Skeletal muscle tissue (tissue), 4 donors: ENCODE measurements around the gene ALDH1L1. TPM values are rescaled to one million over a fixed set of nuclear protein-coding genes. Genes with fewer than 3 reads are reported as not detected.

Experiments
- H3K27ac ChIP-seq: one replicate; pipeline ENCODE4 v1.7.0; 2013; ENCODE audit warnings: mild to moderate bottlenecking, low read depth, low read length, inconsistent platforms
- H3K27me3 ChIP-seq, 3 donors: one replicate each; pipeline ENCODE4 v1.7.0; 2013; ENCODE audit warnings: low read length in 3 of 3; ENCODE audit not compliant: control insufficient read depth in 3 of 3, insufficient read depth in 3 of 3
- H3K36me3 ChIP-seq, 3 donors: one replicate each; pipeline ENCODE4 v1.7.0; 2013; ENCODE audit warnings: low read length in 3 of 3; ENCODE audit not compliant: control insufficient read depth in 3 of 3, insufficient read depth in 3 of 3
- H3K4me1 ChIP-seq, 3 donors: one replicate each; pipeline ENCODE4 v1.7.0; 2013; ENCODE audit warnings: low read length in 3 of 3, mild to moderate bottlenecking in 3 of 3; ENCODE audit not compliant: control insufficient read depth in 3 of 3, insufficient read depth in 3 of 3
- H3K4me3 ChIP-seq, 3 donors: one replicate each; pipeline ENCODE4 v1.7.0; 2013; ENCODE audit warnings: low read length in 3 of 3
- H3K9ac ChIP-seq, 3 donors: one replicate each; pipeline ENCODE4 v1.7.0; 2013; ENCODE audit warnings: low read length in 3 of 3, mild to moderate bottlenecking in 3 of 3, moderate library complexity in 2 of 3, low read depth in 1 of 3
- H3K9me3 ChIP-seq, 3 donors: one replicate each; pipeline ENCODE4 v1.7.0; 2013; ENCODE audit warnings: low read length in 3 of 3; ENCODE audit not compliant: control insufficient read depth in 3 of 3
- total RNA-seq: library from RNA; depleted of rRNA; stranded (reverse); fragments of >200 nt; gene quantifications from one replicate; pipeline ENCODE4 v1.2.3, GENCODE V29; 2014
- donor health status: Osteomylitis.

The ALDH1L1 gene
- total RNA-seq, 1 donor from 2014 or later: 2.6 TPM

GRCh38 chr3:126124896-126125295, 55.5 kb downstream of the ALDH1L1 start:
- no peak overlapping the region for H3K27ac ChIP-seq
- H3K9ac ChIP-seq: no peak overlapping the region
- H3K4me1 ChIP-seq: peaks cover 0 to 9% (median 3%) of the 10 kb centered on the region in 3 donors
- no peak overlapping the region for H3K4me3 ChIP-seq
- H3K9me3 ChIP-seq: no peaks in the 10 kb centered on the region
- H3K36me3 ChIP-seq: peaks cover 1 to 21% (median 20%) of the 10 kb centered on the region in 3 donors
- H3K27me3 ChIP-seq: no peaks in the 10 kb centered on the region

- H3K27me3 ChIP-seq: no peaks in the 10 kb centered on the region
- H3K9me3 ChIP-seq: no peaks in the 10 kb centered on the region
These were observed 56.1 kb downstream of the ALDH1L1 start for GRCh38 chr3:126124148-126124868.

DNA sequence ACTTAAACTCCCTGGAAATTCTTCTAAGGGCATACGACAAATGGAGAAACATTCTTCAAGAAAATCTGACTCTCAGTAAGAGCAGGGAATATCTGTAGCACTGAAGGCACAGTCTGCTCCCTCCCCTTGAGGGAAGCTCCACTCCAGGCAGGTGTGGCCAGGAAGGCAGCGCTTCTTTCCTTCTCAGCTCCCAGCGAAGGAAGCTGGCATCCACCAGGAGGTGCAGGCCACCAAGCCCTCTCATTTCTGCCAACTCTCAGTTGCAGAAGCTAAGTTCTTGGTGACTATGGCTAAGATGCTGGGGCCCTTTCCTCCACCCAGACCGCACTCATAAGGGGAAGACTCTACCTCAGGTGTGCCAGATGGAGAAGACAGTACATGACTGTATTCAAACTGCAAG, 58.8 kb downstream of the ALDH1L1 start:
- Histone ChIP-seq H3K9ac (no peak overlapping the region), H3K4me1 (peaks cover 10 to 24% (median 18%) of the 10 kb centered on the region in 3 donors), H3K27me3 (no peaks in the 10 kb centered on the region), H3K27ac (no peak overlapping the region), H3K36me3 (peaks cover 0 to 15% (median 14%) of the 10 kb centered on the region in 3 donors), H3K4me3 (no peak overlapping the region), H3K9me3 (no peaks in the 10 kb centered on the region)

More at GRCh38 chr3:126124148-126124868, 56.1 kb downstream of the ALDH1L1 start:
- Histone ChIP-seq H3K4me1 (peaks cover 0 to 12% (median 7%) of the 10 kb centered on the region in 3 donors), H3K36me3 (peaks cover 0 to 19% (median 17%) of the 10 kb centered on the region in 3 donors), H3K9ac (no peak overlapping the region), H3K4me3 (no peak overlapping the region), H3K27ac (no peak overlapping the region)

DNA sequence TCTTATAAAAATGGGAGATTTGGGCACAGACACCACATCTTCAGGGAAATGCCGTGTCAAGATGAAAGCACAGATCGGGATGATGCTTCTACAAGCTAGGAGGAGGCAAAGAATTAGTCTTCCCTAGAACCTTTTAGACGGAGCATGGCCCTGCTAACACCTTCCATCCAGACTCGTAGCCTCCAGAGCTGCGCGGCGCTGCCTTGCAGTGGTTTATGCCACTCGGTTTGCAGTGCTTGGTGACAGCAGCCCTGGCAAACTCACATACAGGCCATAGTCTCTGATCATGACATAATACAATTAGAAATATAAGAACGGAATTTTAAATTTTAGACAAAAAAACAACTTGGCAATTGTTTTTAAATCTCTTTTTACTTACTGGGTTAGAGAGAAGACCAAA, 59.3 kb downstream of the ALDH1L1 start:
- Histone ChIP-seq H3K4me3 (no peak overlapping the region), H3K27ac (no peak overlapping the region), H3K9ac (no peak overlapping the region), H3K9me3 (no peaks in the 10 kb centered on the region), H3K27me3 (no peaks in the 10 kb centered on the region), H3K36me3 (peaks cover 0 to 21% (median 15%) of the 10 kb centered on the region in 3 donors), H3K4me1 (peaks cover 10 to 24% (median 18%) of the 10 kb centered on the region in 3 donors)

DNA sequence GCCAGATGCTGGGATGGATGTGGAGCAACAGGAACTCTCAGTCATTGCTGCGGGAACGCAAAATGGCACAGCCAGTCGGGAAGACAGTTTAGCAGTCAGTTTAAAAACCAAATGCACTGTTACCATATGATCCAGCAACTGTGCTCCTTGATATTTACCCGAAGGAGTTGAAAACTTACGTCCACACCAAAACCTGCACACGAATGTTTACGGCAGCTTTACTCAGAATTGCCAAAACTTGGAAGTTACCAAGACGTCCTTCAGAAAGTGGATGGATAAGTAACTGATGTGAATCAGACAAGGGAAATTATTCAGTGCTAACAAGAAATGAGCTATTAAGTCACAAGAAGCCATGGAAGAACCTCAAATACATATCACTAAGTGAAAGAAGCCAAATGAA, 60.4 kb downstream of the ALDH1L1 start:
- H3K36me3 ChIP-seq: peaks cover 0 to 14% (median 6%) of the 10 kb centered on the region in 3 donors
- no peaks in the 10 kb centered on the region for H3K27me3 ChIP-seq
- no peak overlapping the region for H3K4me3 ChIP-seq
- H3K9me3 ChIP-seq: no peaks in the 10 kb centered on the region
- peaks cover 10 to 24% (median 18%) of the 10 kb centered on the region in 3 donors for H3K4me1 ChIP-seq
- H3K27ac ChIP-seq: peak overlapping the region; percentile 76
- no peak overlapping the region for H3K9ac ChIP-seq

- H3K9me3 ChIP-seq: no peaks in the 10 kb centered on the region
- H3K4me3 ChIP-seq: no peak overlapping the region
- H3K27ac ChIP-seq: peak overlapping the region; percentile 76
- peaks cover 10 to 24% (median 18%) of the 10 kb centered on the region in 3 donors for H3K4me1 ChIP-seq
- peaks cover 0 to 12% (median 5%) of the 10 kb centered on the region in 3 donors for H3K36me3 ChIP-seq
- no peaks in the 10 kb centered on the region for H3K27me3 ChIP-seq
- H3K9ac ChIP-seq: peak overlapping the region in 1 of 3 donors; percentile 17
These were observed 61.2 kb downstream of the ALDH1L1 start for GRCh38 chr3:126119008-126119675.

DNA sequence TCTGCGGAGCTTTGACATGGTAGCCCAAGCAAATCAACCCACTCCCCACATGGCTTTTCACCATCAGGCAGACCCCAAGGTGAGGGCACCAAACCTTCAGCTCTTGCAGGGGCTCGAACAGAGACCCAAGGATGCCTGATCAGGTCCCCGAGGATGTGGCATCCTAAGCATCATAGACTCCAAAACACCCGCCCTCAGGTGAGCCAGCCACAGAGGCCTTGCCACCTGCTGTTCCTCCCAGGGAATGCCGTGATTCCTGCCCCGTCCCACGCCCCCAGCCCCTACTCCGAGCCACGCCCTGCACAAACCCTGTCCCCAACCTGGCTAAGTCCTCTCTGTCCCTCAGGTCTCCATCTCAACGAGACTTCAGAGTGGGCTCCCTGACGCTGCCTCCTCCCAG, 61.8 kb downstream of the ALDH1L1 start:
- Histone ChIP-seq H3K27me3 (no peaks in the 10 kb centered on the region), H3K36me3 (peaks cover 0 to 12% (median 5%) of the 10 kb centered on the region in 3 donors), H3K4me3 (no peak overlapping the region), H3K27ac (peak overlapping the region; percentile 76), H3K9me3 (no peaks in the 10 kb centered on the region), H3K4me1 (peaks cover 10 to 24% (median 18%) of the 10 kb centered on the region in 3 donors), H3K9ac (peak overlapping the region in 1 of 3 donors; percentile 17)

DNA sequence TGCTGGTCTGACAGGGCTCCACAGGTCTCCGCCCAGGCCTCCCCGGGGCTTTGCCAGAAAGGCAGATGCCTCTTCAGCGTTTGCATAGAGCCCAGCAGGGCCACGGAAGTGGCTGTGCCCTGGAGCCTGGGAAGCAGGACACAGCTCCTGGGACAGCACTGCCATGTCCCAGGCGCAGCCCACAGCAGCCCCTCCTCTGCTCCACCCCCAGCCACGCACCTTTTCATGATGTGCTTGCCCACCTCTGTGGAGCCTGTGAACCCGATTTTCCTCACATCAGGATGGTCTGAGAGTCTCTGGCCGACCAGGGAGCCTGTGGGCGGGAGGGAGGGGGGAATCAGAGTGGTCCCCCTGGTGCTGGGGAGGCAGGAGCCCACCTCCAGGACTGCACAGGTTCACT, 62.6 kb downstream of the ALDH1L1 start:
- Histone ChIP-seq H3K36me3 (peaks cover 0 to 12% (median 5%) of the 10 kb centered on the region in 3 donors), H3K4me1 (peaks cover 10 to 24% (median 18%) of the 10 kb centered on the region in 3 donors), H3K27ac (no peak overlapping the region), H3K9me3 (no peaks in the 10 kb centered on the region), H3K4me3 (no peak overlapping the region), H3K9ac (no peak overlapping the region), H3K27me3 (no peaks in the 10 kb centered on the region)

DNA sequence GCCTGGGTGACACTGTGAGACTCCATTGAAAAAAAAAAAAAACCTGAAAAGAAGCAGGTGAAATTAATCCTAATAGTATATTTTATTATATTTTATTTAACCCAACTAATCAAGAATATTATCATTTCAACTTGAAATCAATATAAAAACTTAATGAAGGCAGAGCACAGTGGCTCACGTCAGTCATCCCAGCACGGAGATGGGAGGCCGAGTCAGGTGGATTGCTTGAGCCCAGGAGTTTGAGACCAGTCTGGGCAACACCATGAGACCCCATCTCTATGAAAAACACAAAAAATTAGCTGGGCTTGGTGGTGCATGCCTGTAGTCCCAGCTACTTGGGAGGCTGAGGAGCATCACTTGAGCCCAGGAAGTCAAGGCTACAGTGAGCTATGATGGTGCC, 63.2 kb downstream of the ALDH1L1 start:
- H3K27me3 ChIP-seq: no peaks in the 10 kb centered on the region
- H3K36me3 ChIP-seq: peaks cover 0 to 12% (median 5%) of the 10 kb centered on the region in 3 donors
- H3K4me3 ChIP-seq: no peak overlapping the region
- H3K4me1 ChIP-seq: peaks cover 10 to 25% (median 18%) of the 10 kb centered on the region in 3 donors
- no peak overlapping the region for H3K9ac ChIP-seq
- H3K9me3 ChIP-seq: no peaks in the 10 kb centered on the region
- no peak overlapping the region for H3K27ac ChIP-seq

DNA sequence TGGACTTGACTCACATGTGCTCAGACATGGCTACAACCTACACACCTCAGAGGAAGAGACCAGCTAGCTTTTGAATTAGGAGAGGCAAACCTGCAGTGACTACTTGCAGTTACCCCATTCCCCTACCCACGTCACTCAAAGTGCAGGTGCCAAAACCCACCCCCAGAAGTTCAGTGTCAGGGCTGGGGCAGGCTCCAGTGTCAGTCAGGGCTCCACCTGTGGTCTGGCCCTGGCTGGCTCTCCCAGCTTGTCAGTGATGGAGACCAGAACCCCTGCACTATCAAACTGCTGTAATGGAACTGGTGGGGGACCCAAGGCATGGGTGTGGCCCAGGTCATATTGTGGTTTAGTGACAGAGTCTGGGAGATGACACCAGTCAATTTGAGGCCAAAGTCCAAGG, 63.9 kb downstream of the ALDH1L1 start:
- Histone ChIP-seq H3K4me1 (peaks cover 10 to 32% (median 18%) of the 10 kb centered on the region in 3 donors), H3K27me3 (no peaks in the 10 kb centered on the region), H3K9ac (no peak overlapping the region), H3K9me3 (no peaks in the 10 kb centered on the region), H3K27ac (no peak overlapping the region), H3K36me3 (peaks cover 0 to 7% (median 5%) of the 10 kb centered on the region in 3 donors), H3K4me3 (no peak overlapping the region)
